Activated T-helper 1 cell treated with anti-CD3 and anti-CD28 coated beads, Interleukin-12 subunit alpha, Interleukin-12 subunit beta, Interleukin-2, Interleukin-4 antibody, amounts not matched to agents 30 ng/mL and 10 ng/mL and 1 ng/mL, durations not matched to agents 14 hours and 24 hours and 36 hours (primary cell): Measurements from ENCODE around the gene TNIP2. TPM values are rescaled to one million over a fixed set of nuclear protein-coding genes. Genes with fewer than 3 reads are reported as not detected.
A peak's percentile ranks its signal among the peaks of the same experiment; 100 is the strongest.

Experiments
- DNase-seq: peaks from one replicate; pipeline ENCODE4 v3.0.0; 2021; ENCODE audit warnings: low spot score
- H3K27ac Mint-ChIP-seq: one replicate; pipeline ENCODE4 v1.8.0; 2021; ENCODE audit warnings: mild to moderate bottlenecking, mixed read lengths
- H3K27me3 Mint-ChIP-seq: one replicate; pipeline ENCODE4 v1.8.0; 2022; ENCODE audit warnings: mild to moderate bottlenecking, moderate library complexity, mixed read lengths; ENCODE audit not compliant: insufficient read depth
- H3K36me3 Mint-ChIP-seq: one replicate; pipeline ENCODE4 v1.8.0; 2021; ENCODE audit warnings: low read depth, mixed read lengths
- H3K4me1 Mint-ChIP-seq: one replicate; pipeline ENCODE4 v1.8.0; 2021; ENCODE audit warnings: low read depth, mixed read lengths
- H3K4me3 Mint-ChIP-seq: one replicate; pipeline ENCODE4 v1.8.0; 2021; ENCODE audit warnings: mild to moderate bottlenecking, moderate library complexity, mixed read lengths
- H3K9me3 Mint-ChIP-seq: one replicate; pipeline ENCODE4 v1.8.0; 2021; ENCODE audit warnings: mixed read lengths
- intact Hi-C: fragments of 100-400 bp; cut with micrococcal nuclease; formaldehyde crosslinking; loops from one replicate; pipeline ENCODE4 v1.15.1; 2024
- total RNA-seq: library from RNA; stranded (reverse); gene quantifications from 2 replicates; pipeline ENCODE4 v1.2.3, GENCODE V29; 2022

Gene TNIP2
- total RNA-seq, 1 donor from 2014 or later = 98.6 TPM

- Mint-ChIP-seq H3K36me3 (peaks cover 16% of the 10 kb centered on the region), H3K27me3 (no peaks in the 10 kb centered on the region), H3K4me3 (peak overlapping the region; percentile 86), H3K4me1 (peaks cover 41% of the 10 kb centered on the region), H3K9me3 (no peaks in the 10 kb centered on the region), H3K27ac (peak overlapping the region; percentile 82)
- no peak for DNase-seq
- intact Hi-C loops = no loop called here
These were observed 1.0 kb downstream of the TNIP2 start for GRCh38 chr4:2754848-2755819.

- Mint-ChIP-seq H3K9me3 (no peaks in the 10 kb centered on the region), H3K36me3 (peaks cover 20% of the 10 kb centered on the region), H3K4me1 (peaks cover 48% of the 10 kb centered on the region), H3K27me3 (no peaks in the 10 kb centered on the region), H3K4me3 (peak overlapping the region; percentile 71), H3K27ac (peak overlapping the region; percentile 46)
- DNase-seq = no peak
- intact Hi-C loops = no loop called here
These were observed 2.7 kb downstream of the TNIP2 start for GRCh38 chr4:2753436-2753835.

- H3K9me3 Mint-ChIP-seq = no peaks in the 10 kb centered on the region
- H3K36me3 Mint-ChIP-seq = peaks cover 39% of the 10 kb centered on the region
- intact Hi-C loops = no loop called here
- H3K4me3 Mint-ChIP-seq = no peak overlapping the region
- no peaks in the 10 kb centered on the region for H3K27me3 Mint-ChIP-seq
- peaks cover 61% of the 10 kb centered on the region for H3K4me1 Mint-ChIP-seq
- DNase-seq = no peak
- H3K27ac Mint-ChIP-seq = no peak overlapping the region
These were observed 5.2 kb downstream of the TNIP2 start for GRCh38 chr4:2750719-2751605.

- Mint-ChIP-seq H3K36me3 (peaks cover 56% of the 10 kb centered on the region), H3K27ac (peak overlapping the region; percentile 96), H3K4me3 (peak overlapping the region; percentile 79)
These were observed 9.0 kb downstream of the TNIP2 start for GRCh38 chr4:2746891-2747695.

GRCh38 chr4:2745981-2746806, 9.9 kb downstream of the TNIP2 start:
- peak; percentile 92 for DNase-seq
- Mint-ChIP-seq H3K9me3 (no peaks in the 10 kb centered on the region), H3K27me3 (no peaks in the 10 kb centered on the region), H3K36me3 (peaks cover 60% of the 10 kb centered on the region), H3K4me3 (peak overlapping the region; percentile 79), H3K27ac (peak overlapping the region; percentile 96), H3K4me1 (peaks cover 60% of the 10 kb centered on the region)
- intact Hi-C loops = loop anchor here (1.0 to 5.0 kb wide), 17 partner anchors 10 to 873 kb away; partner anchors contain the start of genes ADD1, CFAP99, FAM193A and HAUS3

More at GRCh38 chr4:2746891-2747695, 9.0 kb downstream of the TNIP2 start:
- H3K27me3 Mint-ChIP-seq = no peaks in the 10 kb centered on the region
- peaks cover 68% of the 10 kb centered on the region for H3K4me1 Mint-ChIP-seq
- no peaks in the 10 kb centered on the region for H3K9me3 Mint-ChIP-seq
- no peak for DNase-seq
- intact Hi-C loops = loop anchor here (1.0 to 5.0 kb wide), 17 partner anchors 9 to 874 kb away; partner anchors contain the start of genes ADD1, CFAP99, FAM193A and HAUS3

- H3K27me3 Mint-ChIP-seq = no peaks in the 10 kb centered on the region
- H3K9me3 Mint-ChIP-seq = no peaks in the 10 kb centered on the region
- peak overlapping the region; percentile 79 for H3K4me3 Mint-ChIP-seq
- intact Hi-C loops = loop anchor here (5.0 kb wide), 2 partner anchors 97 to 703 kb away; partner anchors contain the start of gene ADD1
- DNase-seq = no peak
- peaks cover 62% of the 10 kb centered on the region for H3K36me3 Mint-ChIP-seq
- peaks cover 57% of the 10 kb centered on the region for H3K4me1 Mint-ChIP-seq
- H3K27ac Mint-ChIP-seq = peak overlapping the region; percentile 96
These were observed 10.6 kb downstream of the TNIP2 start for GRCh38 chr4:2745516-2745915.

GRCh38 chr4:2744576-2745270, 11.4 kb downstream of the TNIP2 start:
- Mint-ChIP-seq H3K4me1 (peaks cover 53% of the 10 kb centered on the region), H3K27me3 (no peaks in the 10 kb centered on the region), H3K4me3 (peak overlapping the region; percentile 79), H3K9me3 (no peaks in the 10 kb centered on the region), H3K27ac (peak overlapping the region; percentile 96), H3K36me3 (peaks cover 64% of the 10 kb centered on the region)
- intact Hi-C loops = loop anchor here (5.0 kb wide), 2 partner anchors 98 to 702 kb away; partner anchors contain the start of gene ADD1
- DNase-seq = no peak

GRCh38 chr4:2743518-2744445, 12.4 kb downstream of the TNIP2 start:
- H3K27ac Mint-ChIP-seq = peak overlapping the region; percentile 96
- DNase-seq = no peak
- no peaks in the 10 kb centered on the region for H3K9me3 Mint-ChIP-seq
- H3K4me3 Mint-ChIP-seq = no peak overlapping the region
- no peaks in the 10 kb centered on the region for H3K27me3 Mint-ChIP-seq
- intact Hi-C loops = no loop called here
- H3K36me3 Mint-ChIP-seq = peaks cover 68% of the 10 kb centered on the region
- H3K4me1 Mint-ChIP-seq = peaks cover 51% of the 10 kb centered on the region

GRCh38 chr4:2742823-2743517, 13.2 kb downstream of the TNIP2 start:
- H3K36me3 Mint-ChIP-seq = peaks cover 74% of the 10 kb centered on the region
- no peaks in the 10 kb centered on the region for H3K27me3 Mint-ChIP-seq
- H3K27ac Mint-ChIP-seq = no peak overlapping the region
- no peak for DNase-seq
- H3K9me3 Mint-ChIP-seq = peaks cover 4% of the 10 kb centered on the region
- H3K4me1 Mint-ChIP-seq = peaks cover 51% of the 10 kb centered on the region
- intact Hi-C loops = no loop called here
- H3K4me3 Mint-ChIP-seq = no peak overlapping the region
